ENCODE measurements around the gene LZTFL1. TPM values are rescaled to one million over a fixed set of nuclear protein-coding genes. Genes with fewer than 3 reads are reported as not detected.

Gene LZTFL1
- total and polyA plus RNA-seq, 12 donors = 2.6 to 12.2 (median 7.6) TPM

DNA sequence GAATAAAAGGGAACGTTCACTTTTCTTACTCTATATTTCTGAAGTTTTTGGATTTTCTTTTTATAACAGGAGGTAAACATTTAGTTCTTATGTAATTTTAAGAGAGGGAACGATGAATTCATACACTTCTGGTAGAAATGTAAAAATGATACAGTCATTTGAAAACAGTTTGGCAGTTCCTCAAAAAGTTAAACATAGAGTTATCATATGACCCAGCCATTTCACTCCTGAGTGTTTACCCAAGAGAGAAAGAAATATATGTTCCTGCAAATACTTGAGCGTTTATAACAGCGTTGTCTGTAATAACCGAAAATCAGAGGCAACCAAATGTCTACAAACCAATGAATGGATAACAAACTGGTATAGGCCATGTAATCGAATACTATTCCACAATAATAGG, 23.6 kb upstream of the LZTFL1 start:
- TF ChIP-seq, protein P1, sequence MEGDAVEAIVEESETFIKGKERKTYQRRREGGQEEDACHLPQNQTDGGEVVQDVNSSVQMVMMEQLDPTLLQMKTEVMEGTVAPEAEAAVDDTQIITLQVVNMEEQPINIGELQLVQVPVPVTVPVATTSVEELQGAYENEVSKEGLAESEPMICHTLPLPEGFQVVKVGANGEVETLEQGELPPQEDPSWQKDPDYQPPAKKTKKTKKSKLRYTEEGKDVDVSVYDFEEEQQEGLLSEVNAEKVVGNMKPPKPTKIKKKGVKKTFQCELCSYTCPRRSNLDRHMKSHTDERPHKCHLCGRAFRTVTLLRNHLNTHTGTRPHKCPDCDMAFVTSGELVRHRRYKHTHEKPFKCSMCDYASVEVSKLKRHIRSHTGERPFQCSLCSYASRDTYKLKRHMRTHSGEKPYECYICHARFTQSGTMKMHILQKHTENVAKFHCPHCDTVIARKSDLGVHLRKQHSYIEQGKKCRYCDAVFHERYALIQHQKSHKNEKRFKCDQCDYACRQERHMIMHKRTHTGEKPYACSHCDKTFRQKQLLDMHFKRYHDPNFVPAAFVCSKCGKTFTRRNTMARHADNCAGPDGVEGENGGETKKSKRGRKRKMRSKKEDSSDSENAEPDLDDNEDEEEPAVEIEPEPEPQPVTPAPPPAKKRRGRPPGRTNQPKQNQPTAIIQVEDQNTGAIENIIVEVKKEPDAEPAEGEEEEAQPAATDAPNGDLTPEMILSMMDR (IDR thresholded peaks at IDR 0.05) = no peak
- DNase-seq = no peak
- no peak overlapping the region for H3K27ac ChIP-seq

DNA sequence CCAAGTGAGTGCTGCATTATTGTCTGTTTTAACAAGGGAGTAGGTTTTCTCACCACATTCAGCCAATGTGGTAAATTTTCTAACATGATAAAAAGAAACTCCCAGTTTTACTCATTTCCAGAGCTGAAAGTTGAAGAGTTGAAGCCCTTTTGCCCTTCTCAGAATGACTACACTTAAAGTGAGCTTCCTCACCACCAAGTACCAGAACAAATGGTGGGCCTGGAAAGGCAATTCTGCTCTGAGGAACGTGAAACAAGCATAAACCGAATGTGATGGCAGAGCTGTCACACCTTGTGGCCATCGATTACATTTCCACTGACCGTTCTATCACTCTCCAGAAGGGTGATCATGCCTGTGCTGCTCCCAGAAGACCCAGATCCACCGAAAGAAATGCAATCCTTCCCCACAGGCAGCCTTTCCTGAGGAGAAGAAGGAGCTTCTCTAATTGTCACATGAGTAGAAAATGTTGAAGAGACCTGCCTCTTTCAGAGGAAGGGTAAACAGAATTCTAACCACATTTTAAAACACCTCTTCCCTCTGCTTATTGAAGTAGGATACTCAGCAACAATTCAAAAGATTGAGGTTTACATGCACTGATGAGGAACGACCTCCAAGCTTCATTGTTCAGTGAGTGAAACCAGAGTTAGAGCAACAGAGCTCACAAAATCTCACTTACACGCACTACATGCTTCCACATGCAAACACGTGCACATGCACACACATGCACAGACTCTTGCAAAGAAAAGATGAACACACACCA, 23.0 kb upstream of the LZTFL1 start:
- Histone ChIP-seq H3K36me3 (no peaks in the 10 kb centered on the region), H3K27me3 (peaks cover 0 to 4% (median 0%) of the 10 kb centered on the region in 7 donors), H3K9me3 (peaks cover 0 to 12% (median 5%) of the 10 kb centered on the region in 11 donors), H3K27ac (no peak overlapping the region), H3K4me1 (no peaks in the 10 kb centered on the region), H3K4me3 (no peak overlapping the region)
- intact Hi-C loops (cut with DNase I) = no loop called here
- 72 to 73% methylated on average over 8 of the region's 8 CpGs for WGBS, 2 donors
- no peak for ATAC-seq
- no peak for DNase-seq
- TF ChIP-seq, protein P1 (IDR thresholded peaks at IDR 0.05) = no peak

More for the DNA sequence above, 23.6 kb upstream of the LZTFL1 start:
- Histone ChIP-seq H3K4me3 (no peak overlapping the region), H3K36me3 (no peaks in the 10 kb centered on the region), H3K4me1 (no peaks in the 10 kb centered on the region), H3K9me3 (peaks cover 0 to 12% (median 5%) of the 10 kb centered on the region in 11 donors), H3K27me3 (peaks cover 0 to 4% (median 0%) of the 10 kb centered on the region in 7 donors)
- 82 to 86% methylated on average over 6 of the region's 6 CpGs for WGBS, 2 donors
- ATAC-seq = no peak
- intact Hi-C loops (cut with DNase I) = no loop called here

DNA sequence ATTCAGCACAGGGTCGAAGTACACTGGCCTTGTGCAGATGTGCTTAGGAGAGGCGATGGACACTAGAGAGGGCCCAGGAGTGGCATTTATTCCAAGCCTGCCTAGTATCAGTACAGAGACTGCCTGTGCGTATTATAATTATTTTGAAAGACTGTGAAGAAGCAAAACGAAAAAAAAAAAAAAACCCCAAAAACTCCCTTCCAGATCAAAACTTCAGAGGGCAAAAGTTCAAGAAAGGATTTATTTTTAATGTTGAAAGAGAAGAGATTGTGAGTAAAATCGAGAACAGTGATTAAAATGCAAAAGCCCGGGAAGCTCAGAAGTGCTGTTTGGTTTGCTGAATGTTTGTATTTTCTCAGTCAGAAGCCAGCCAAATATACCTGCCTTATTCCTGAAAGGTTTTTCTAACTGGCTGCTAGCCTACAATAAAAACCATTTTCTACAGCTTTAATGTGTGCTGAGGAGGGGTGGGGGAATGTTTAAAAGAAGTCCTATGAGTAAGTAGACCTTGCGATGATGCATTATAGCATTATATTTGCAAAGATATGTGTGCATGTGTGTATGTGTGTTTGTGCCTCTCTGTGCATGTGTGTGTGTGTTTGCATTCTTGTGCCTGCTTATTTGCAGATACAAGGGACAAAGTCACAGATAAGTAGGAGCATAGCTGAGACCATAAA, 19.3 kb upstream of the LZTFL1 start:
- no peaks in the 10 kb centered on the region for H3K36me3 ChIP-seq
- no peak overlapping the region for H3K4me3 ChIP-seq
- H3K27ac ChIP-seq = no peak overlapping the region
- 52 to 66% methylated on average over 7 of the region's 7 CpGs for WGBS, 2 donors
- TF ChIP-seq, protein P1 (IDR thresholded peaks at IDR 0.05) = no peak
- H3K4me1 ChIP-seq = no peaks in the 10 kb centered on the region
- H3K27me3 ChIP-seq = peaks cover 0 to 4% (median 0%) of the 10 kb centered on the region in 7 donors
- intact Hi-C loops (cut with DNase I) = no loop called here
- ATAC-seq (no peak), DNase-seq (no peak)
- peaks cover 0 to 22% (median 5%) of the 10 kb centered on the region in 11 donors for H3K9me3 ChIP-seq

DNA sequence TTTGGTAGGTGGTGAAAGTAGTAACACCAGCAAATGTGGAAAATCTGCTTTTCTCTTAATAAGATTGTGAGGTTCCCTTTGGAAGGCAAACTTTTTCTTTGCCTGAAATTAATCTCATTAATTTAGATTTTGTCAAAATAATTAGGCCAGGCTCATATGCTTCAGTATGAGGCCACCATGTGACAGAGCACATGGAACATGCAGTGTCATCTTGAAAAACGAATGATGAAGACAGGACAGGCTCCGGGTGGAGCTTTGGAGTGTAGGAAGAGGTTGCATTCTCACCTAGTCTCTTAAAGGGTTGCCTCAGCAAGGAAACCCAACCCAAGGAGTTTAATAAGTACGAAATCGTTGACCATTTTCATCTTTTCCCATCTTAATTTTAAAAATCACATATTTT, 18.6 kb upstream of the LZTFL1 start:
- ATAC-seq = no peak
- TF ChIP-seq, protein P1 (IDR thresholded peaks at IDR 0.05) = no peak
- 73 to 84% methylated on average over 4 of the region's 4 CpGs for WGBS, 2 donors
- intact Hi-C loops (cut with DNase I) = no loop called here
- H3K4me3 ChIP-seq = no peak overlapping the region
- DNase-seq = no peak
- H3K27ac ChIP-seq = no peak overlapping the region
- H3K36me3 ChIP-seq = no peaks in the 10 kb centered on the region
- H3K27me3 ChIP-seq = peaks cover 0 to 4% (median 0%) of the 10 kb centered on the region in 7 donors
- H3K4me1 ChIP-seq = no peaks in the 10 kb centered on the region
- H3K9me3 ChIP-seq = peaks cover 0 to 29% (median 5%) of the 10 kb centered on the region in 11 donors

Data from heart right ventricle (tissue), 16 donors.